GM23338 (cell line): ENCODE data around the gene ADH1A.

Source experiments
- EZH2 ChIP-seq: fragments of 200-600 bp; sonication (generic); IDR thresholded peaks from one replicate; pipeline ENCODE4 v1.8.0; 2017; ENCODE audit warnings: antibody characterized with exemption, mild to moderate bottlenecking, low read depth; ENCODE audit not compliant: unreplicated experiment
- POLR2AphosphoS5 ChIP-seq: IDR thresholded peaks from 2 replicates; pipeline ENCODE4 v1.6.1; 2016; ENCODE audit warnings: antibody characterized with exemption, low read depth
- TF ChIP-seq, protein P1 (sequence below), 2 experiments: fragments of 200-600 bp in 1 of 2; sonication (generic) in 1 of 2; conservative IDR thresholded peaks; 2 replicates each; pipeline versions ENCODE4 v1.5.1 to v1.6.1; 2016 to 2017; ENCODE audit warnings: antibody characterized with exemption in 2 of 2, low read depth in 2 of 2, mild to moderate bottlenecking in 2 of 2, moderate library complexity in 1 of 2

DNA sequence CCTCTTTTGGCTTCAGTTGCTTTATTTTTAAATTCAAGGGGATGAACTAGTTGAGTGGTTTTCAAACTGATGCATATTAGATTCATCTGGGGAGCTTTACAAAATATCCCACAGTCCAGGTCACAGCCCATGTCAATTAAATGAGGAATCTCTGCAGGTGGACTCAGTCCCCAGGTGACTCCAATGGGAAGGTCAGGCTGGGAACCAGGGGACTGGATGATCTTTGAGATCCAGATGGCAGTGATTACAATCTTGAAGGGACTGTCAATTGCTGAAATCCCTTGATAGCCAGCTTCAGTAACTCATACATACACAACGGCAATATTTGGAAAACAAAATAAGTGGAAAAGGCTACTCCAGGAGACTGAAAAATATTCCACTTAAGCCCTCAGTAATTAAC is 23.4 kb upstream of the ADH1A start:
- no peak for TF ChIP-seq EZH2
- TF ChIP-seq, protein P1, sequence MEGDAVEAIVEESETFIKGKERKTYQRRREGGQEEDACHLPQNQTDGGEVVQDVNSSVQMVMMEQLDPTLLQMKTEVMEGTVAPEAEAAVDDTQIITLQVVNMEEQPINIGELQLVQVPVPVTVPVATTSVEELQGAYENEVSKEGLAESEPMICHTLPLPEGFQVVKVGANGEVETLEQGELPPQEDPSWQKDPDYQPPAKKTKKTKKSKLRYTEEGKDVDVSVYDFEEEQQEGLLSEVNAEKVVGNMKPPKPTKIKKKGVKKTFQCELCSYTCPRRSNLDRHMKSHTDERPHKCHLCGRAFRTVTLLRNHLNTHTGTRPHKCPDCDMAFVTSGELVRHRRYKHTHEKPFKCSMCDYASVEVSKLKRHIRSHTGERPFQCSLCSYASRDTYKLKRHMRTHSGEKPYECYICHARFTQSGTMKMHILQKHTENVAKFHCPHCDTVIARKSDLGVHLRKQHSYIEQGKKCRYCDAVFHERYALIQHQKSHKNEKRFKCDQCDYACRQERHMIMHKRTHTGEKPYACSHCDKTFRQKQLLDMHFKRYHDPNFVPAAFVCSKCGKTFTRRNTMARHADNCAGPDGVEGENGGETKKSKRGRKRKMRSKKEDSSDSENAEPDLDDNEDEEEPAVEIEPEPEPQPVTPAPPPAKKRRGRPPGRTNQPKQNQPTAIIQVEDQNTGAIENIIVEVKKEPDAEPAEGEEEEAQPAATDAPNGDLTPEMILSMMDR (conservative IDR thresholded peaks at IDR 0.05; ENCODE audit: low read depth in 2 of 2), result no peak
- no peak for TF ChIP-seq POLR2AphosphoS5
